GM13976 (cell line): Measurements from ENCODE around the gene CTNNBIP1.

ENCODE experiments used
- DNase-seq: peaks from one replicate; pipeline ENCODE4 v3.0.0; 2012; ENCODE audit warnings: low spot score
- in situ Hi-C: fragments of 300-500 bp; cut with MboI; formaldehyde crosslinking; loops from one replicate; pipeline ENCODE4 v1.12.0; 2022; ENCODE audit warnings: low sequenced_read_pairs, mixed read lengths, inconsistent platforms; ENCODE audit not compliant: unreplicated experiment
- TF ChIP-seq, protein P1 (sequence below): IDR thresholded peaks from 2 replicates; pipeline ENCODE4 v1.5.1; 2012; ENCODE audit warnings: borderline replicate concordance, mild to moderate bottlenecking; ENCODE audit not compliant: insufficient read depth; ENCODE audit errors: extremely low read depth, missing control alignments, control extremely low read depth

CTNNBIP1 gene

DNA sequence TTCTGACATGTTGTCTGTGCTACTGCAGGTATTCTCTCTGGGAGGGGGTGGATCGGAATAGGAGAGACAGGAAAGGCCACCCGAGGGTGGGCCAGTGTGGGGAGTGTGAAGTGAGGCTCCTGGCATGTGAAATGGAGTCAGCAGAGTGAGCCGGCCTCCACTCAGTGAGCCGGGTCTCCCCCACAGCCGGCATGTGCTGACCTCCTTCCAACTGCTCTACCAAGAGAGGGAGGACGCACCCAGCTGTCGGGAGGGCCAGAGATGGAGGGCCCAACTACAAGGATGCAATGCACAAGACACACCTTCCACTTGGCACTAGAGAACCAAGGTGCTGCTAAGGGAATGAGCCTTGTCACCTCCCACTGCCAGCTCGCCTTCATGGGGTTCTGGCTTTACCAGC, 58.1 kb downstream of the CTNNBIP1 start:
- in situ Hi-C loops, result loop anchor here (25.0 kb wide), 1 partner anchor 240 kb away; no protein-coding TSS in a partner anchor
- DNase-seq, result no peak
- TF ChIP-seq, protein P1, sequence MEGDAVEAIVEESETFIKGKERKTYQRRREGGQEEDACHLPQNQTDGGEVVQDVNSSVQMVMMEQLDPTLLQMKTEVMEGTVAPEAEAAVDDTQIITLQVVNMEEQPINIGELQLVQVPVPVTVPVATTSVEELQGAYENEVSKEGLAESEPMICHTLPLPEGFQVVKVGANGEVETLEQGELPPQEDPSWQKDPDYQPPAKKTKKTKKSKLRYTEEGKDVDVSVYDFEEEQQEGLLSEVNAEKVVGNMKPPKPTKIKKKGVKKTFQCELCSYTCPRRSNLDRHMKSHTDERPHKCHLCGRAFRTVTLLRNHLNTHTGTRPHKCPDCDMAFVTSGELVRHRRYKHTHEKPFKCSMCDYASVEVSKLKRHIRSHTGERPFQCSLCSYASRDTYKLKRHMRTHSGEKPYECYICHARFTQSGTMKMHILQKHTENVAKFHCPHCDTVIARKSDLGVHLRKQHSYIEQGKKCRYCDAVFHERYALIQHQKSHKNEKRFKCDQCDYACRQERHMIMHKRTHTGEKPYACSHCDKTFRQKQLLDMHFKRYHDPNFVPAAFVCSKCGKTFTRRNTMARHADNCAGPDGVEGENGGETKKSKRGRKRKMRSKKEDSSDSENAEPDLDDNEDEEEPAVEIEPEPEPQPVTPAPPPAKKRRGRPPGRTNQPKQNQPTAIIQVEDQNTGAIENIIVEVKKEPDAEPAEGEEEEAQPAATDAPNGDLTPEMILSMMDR, result no peak

DNA sequence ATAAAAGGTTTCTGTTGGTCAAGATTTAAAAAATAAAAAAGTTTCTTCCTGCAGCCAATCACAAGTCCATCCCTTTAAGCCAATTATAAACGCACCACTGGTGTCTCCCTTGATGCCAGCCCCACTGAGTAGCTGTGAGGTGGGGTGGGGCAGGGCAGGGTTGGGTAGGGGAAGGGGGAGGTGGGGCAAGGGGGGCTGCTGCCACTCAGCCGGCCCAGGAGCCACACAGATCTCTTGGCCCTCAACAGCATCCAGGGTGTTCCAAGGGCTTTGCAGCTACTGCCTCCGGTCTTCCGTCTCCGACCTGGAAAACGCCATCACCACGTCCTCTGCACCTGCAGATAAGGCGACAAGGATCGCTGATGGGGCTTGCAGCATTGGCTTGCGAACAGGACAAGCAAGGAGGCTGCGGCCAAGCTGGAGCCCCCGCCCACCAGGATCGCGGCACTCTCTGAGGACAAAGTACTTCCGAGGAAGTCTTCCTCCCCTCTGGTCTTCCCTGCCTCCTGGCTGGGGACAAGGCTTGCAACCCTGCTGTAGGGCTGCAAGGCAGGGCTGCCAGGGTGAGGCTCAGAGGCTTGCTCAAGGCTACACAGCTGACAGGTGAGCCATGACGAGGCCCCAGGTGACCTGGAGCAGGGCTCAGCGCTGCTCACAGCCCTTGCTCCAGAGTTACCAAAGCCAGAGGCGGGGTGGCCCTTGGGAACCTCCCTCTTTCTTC, 59.5 kb downstream of the CTNNBIP1 start:
- no peak for DNase-seq
- in situ Hi-C loops, result loop anchor here (25.0 kb wide), 1 partner anchor 238 kb away; no protein-coding TSS in a partner anchor
- TF ChIP-seq, protein P1, result no peak

DNA sequence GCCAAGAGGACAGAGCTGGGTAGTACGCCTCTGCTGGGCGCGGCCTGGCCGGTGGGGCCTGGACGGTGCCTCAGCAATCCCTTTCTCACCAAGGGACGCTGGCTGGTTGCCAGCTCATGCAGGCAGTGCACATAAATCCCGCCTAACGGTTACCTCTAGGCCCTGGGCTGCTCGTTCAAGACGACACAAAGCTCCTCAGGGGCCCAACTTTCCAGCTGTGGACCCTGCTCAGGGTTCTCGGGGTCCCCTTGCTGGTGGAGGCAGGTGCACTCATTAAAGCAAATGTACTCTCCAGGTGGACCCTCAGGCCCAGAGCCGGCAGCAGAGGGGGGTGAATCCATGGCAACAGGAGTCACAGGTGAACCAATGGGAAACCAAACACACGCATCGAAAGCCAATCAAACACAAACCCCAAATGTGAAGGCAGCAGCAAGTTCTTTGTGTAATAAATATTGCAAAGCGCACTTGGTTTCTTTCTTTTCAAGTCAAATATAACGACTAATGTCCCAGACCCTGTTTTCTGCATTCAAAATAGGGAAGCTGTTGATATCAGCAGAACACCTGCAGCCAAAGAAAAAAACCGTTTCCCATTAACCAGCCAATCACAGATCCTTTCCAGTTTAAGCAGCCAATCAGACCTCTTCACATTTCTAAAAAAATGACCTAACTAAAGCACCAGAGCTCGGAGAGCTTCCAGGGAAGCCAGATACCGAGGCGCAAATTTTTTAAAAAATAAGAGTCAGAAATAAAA, 60.2 kb downstream of the CTNNBIP1 start:
- DNase-seq, result peak; percentile 79
- in situ Hi-C loops, result loop anchor here (25.0 kb wide), 1 partner anchor 238 kb away; no protein-coding TSS in a partner anchor
- TF ChIP-seq, protein P1, result no peak

DNA sequence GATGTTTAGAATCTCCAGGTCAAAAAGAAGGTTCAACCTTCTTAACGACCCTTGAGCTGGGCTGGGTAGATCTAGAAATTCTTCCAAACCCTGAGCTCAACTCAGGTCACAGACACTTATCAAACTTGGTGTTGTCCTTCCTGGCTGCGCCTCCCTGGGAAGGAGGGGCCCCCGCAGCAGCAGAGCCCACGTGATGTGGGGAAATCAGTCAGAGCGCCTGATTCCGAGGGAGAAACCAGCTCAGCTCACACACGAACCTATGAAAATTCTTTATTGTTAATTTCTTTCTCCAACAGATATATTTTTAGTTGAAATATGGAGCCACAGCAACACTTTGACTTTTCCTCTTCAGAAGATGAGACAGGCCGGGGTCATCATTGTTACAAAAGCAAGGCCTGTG, 62.0 kb downstream of the CTNNBIP1 start:
- in situ Hi-C loops, result no loop called here
- TF ChIP-seq, protein P1, result no peak
- DNase-seq, result no peak

DNA sequence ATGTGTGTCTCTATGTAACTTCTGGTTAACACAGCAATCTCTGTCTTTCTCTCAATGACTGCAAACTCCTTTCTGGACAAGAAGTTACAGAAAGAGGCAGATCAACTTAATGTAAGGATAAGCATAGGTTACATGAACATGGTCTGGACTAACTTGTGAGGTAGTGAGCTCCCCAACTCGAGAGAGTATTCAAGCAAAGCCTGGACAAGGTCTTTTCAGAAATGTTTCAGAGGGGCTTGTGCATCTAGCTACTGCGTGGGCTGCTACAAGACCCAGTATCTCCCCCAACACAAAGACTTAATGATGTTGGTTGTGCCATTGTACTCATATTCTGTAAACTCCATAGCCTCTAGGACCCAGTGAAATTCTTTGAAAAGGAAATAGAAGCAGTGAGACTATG, 62.8 kb downstream of the CTNNBIP1 start:
- no peak for DNase-seq
- TF ChIP-seq, protein P1, result no peak
- in situ Hi-C loops, result no loop called here

DNA sequence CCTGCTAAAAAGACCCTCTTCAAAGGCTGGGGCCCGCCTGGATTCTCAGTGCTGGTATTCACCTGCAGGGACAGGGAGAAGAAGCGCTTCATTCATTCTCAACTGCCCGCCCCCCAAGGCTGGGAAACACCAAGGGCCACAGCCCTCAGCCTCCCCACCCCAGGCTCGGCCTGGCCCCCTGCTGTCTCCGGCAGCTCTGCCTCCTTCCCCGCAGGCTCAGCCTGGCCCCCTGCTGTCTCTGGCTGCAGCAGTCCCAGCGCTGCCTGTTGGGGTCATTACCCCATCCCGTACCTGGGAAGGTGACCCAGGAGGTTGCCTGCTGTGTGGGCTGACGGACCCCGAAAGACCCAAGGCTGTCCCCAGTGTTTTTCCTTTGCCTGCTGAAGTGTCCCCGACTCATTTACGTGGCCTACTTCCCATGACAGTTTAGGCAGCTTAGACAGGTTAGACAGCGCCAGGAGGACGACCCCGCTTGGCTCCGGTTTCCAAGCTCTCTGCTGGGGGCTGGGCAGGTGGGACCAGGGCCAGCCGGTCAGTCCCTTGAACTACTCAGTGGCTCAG, 63.4 kb downstream of the CTNNBIP1 start:
- DNase-seq, result no peak
- in situ Hi-C loops, result no loop called here
- TF ChIP-seq, protein P1, result no peak
